ENCODE data around the gene SNX32.

The SNX32 gene

DNA sequence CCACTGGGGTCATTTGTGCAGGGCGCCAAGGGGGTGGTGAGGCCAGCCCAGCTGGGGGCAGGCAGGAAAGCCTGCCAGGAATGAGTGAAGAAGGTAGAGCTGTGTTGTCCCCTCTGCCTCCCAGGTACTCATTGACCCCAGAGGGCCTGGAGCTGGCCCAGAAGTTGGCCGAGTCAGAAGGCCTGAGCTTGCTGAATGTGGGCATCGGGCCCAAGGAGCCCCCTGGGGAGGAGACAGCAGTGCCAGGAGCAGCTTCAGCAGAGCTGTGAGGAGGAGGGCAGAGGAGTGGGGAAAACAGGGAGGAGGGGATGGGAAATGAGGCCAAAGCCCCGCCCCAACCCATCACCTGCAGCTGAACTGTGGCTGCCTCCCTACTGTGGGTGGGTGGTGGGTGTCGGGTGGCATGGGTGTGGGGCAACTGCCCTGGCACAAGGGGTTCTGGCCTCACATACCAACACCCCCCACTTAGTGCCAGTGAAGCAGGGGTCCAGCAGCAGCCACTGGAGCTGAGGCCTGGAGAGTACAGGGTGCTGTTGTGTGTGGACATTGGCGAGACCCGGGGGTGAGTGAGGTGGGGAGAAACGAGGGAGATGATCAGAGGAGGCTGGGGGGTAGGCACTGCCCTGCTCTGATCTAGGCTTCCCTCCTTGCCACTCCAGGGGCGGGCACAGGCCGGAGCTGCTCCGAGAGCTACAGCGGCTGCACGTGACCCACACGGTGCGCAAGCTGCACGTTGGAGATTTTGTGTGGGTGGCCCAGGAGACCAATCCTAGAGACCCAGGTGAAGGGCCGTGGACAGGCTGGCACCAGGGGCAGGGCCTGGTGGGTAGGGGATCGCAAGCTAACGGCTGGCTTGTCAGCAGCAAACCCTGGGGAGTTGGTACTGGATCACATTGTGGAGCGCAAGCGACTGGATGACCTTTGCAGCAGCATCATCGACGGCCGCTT is 29.5 kb downstream of the SNX32 start:
- in situ Hi-C loops (cut with HindIII; ENCODE audit: low sequenced_read_pairs), result no loop called here
- TF ChIP-seq, protein P1, sequence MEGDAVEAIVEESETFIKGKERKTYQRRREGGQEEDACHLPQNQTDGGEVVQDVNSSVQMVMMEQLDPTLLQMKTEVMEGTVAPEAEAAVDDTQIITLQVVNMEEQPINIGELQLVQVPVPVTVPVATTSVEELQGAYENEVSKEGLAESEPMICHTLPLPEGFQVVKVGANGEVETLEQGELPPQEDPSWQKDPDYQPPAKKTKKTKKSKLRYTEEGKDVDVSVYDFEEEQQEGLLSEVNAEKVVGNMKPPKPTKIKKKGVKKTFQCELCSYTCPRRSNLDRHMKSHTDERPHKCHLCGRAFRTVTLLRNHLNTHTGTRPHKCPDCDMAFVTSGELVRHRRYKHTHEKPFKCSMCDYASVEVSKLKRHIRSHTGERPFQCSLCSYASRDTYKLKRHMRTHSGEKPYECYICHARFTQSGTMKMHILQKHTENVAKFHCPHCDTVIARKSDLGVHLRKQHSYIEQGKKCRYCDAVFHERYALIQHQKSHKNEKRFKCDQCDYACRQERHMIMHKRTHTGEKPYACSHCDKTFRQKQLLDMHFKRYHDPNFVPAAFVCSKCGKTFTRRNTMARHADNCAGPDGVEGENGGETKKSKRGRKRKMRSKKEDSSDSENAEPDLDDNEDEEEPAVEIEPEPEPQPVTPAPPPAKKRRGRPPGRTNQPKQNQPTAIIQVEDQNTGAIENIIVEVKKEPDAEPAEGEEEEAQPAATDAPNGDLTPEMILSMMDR (IDR thresholded peaks at IDR 0.05; ENCODE audit: low read depth, low read length, missing control alignments), result no peak
- H3K4me3 ChIP-seq (ENCODE audit: low read depth, low read length), result no peak overlapping the region
- no peak for DNase-seq (ENCODE audit: low read depth)

DNA sequence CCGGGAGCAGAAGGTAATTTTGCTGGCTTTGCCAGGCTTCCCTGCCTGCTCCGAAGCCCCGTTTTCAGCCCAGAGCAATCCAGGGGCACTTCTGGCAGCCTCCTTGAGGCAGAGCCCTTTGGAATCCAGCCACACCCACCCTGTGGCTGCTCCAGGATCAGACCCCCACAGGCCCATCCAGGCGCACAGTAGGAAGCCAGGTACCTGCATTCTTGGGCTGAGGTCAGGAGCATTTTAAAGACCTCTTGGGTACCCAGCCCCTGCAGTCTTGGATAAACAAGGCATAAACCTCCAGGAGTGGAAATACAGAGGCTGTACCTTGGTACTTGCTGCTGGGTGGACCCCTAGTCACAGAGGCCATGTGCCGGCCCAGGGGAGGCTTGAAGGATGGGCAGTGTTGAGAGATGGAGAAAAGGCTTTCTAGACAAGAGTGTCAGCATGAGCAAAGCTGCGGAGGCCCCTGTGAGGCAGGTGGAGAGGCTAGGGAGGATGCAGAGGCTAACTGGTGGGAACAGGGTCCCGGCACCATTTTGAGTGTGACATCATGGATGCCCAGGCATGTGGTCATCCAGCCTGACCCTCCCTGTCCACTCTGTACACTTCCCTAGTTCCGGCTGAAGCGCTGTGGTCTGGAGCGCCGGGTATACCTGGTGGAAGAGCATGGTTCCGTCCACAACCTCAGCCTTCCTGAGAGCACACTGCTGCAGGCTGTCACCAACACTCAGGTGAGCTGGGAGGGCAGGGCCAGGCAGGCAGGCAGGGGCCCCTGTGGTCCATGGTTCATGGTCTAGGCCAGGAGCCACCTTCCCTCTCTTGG is 30.3 kb downstream of the SNX32 start:
- in situ Hi-C loops (cut with HindIII; ENCODE audit: low sequenced_read_pairs), result no loop called here
- TF ChIP-seq, protein P1 (IDR thresholded peaks at IDR 0.05; ENCODE audit: low read depth, low read length, missing control alignments), result no peak
- no peak overlapping the region for H3K4me3 ChIP-seq (ENCODE audit: low read depth, low read length)
- no peak for DNase-seq (ENCODE audit: low read depth)

DNA sequence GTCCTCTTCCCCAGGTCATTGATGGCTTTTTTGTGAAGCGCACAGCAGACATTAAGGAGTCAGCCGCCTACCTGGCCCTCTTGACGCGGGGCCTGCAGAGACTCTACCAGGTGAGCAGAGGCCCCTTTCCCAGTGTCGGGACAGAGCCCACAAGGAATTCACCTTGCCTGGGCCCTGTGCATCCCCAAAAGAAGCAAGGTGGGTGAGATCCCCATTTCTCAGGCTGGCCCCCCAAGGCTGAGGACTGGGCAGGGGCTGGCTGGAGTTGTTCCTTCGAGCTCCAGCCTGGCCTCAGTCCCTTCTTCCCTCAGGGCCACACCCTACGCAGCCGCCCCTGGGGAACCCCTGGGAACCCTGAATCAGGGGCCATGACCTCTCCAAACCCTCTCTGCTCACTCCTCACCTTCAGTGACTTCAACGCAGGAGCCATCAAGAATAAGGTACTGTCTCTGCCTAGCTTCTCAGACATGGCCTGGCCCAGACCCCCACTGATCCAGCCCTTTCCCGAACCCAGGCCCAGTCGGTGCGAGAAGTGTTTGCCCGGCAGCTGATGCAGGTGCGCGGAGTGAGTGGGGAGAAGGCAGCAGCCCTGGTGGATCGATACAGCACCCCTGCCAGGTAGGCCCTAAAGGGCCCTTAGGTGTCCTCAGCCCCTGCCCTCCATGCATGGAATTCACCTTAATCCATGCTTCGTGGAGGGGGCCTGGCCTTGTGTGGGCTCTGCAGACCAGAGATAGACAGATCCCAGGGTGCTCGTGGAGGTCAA is 31.1 kb downstream of the SNX32 start:
- DNase-seq (ENCODE audit: low read depth), result no peak
- in situ Hi-C loops (cut with HindIII; ENCODE audit: low sequenced_read_pairs), result no loop called here
- no peak overlapping the region for H3K4me3 ChIP-seq (ENCODE audit: low read depth, low read length)
- TF ChIP-seq, protein P1 (IDR thresholded peaks at IDR 0.05; ENCODE audit: low read depth, low read length, missing control alignments), result no peak

DNA sequence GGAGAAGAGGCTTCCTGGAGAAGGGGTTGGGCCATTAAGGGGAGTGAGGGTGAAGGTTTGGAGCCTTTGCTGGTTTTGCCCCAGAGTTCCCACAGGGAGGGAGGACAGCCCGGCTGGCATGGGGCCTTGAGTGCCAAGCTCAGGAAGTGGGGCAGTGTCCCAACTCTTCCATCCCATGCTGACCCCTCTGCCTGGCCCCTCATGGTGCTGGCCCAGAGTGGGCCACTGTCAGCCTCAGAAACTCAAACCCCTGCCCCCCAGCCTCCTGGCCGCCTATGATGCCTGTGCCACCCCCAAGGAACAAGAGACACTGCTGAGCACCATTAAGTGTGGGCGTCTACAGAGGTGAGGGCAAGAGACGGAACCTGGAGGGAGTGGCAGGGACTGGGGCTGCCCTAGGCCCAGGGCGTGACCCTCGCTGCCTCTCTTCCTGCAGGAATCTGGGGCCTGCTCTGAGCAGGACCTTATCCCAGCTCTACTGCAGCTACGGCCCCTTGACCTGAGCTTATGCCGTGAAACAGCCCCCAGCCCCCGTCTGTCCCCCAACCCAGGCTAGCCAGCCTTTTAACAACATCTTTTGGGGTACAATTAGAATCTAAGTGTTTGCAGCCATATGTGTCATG is 31.9 kb downstream of the SNX32 start:
- no peak overlapping the region for H3K4me3 ChIP-seq (ENCODE audit: low read depth, low read length)
- no peak for DNase-seq (ENCODE audit: low read depth)
- in situ Hi-C loops (cut with HindIII; ENCODE audit: low sequenced_read_pairs), result no loop called here
- TF ChIP-seq, protein P1 (IDR thresholded peaks at IDR 0.05; ENCODE audit: low read depth, low read length, missing control alignments), result no peak

DNA sequence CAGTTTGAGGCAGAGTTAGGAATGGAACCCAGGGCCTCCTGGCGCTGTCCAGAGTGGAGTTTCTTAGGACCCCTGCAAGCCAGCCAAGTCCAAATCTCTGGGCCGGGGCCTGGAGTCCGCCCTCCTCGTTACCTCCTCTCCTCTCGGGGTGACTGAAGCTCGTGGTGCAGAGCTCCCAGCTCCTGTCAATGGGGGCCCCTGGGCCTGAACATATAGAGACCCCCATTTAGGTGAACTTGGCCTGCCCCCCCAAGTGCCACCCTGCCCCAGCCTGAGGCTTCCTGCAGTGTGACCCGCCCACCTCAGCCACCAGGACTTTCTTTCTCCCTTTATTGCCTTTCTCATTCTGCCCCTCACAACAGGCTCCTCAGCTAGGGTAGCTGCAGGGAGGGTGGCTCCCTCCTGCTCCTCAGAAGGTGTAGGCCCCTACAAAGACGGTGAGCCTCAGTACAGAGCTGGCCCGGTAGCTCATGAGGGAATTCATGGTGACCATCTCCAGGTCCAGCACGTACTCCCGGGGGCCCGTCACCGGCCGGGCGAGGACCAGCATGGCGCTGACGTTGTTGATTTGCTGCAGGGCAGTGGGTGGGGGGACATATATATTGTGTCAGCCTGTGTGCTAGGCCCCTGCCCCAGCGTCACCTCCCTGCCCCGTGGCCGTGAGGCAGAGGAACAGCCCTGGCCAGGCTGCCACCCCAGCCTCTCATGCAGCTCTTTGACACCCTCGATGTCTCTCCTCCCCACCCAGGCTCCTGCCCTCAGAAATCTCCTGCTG is 32.9 kb downstream of the SNX32 start:
- TF ChIP-seq, protein P1 (IDR thresholded peaks at IDR 0.05; ENCODE audit: low read depth, low read length, missing control alignments), result no peak
- no peak for DNase-seq (ENCODE audit: low read depth)
- in situ Hi-C loops (cut with HindIII; ENCODE audit: low sequenced_read_pairs), result no loop called here
- no peak overlapping the region for H3K4me3 ChIP-seq (ENCODE audit: low read depth, low read length)
